GM12878 (cell line): Measurements from ENCODE around the gene GCNT1. TPM values are rescaled to one million over a fixed set of nuclear protein-coding genes. Genes with fewer than 3 reads are reported as not detected.

Source experiments
- ATAC-seq: fragments of 200-7000 bp; cut with Tn5 transposase; 3 replicates; pipeline ENCODE4 v1.9.1; 2020; ENCODE audit warnings: mild to moderate bottlenecking, moderate library complexity
- BruUV-seq: library from RNA; stranded (reverse); fragments of 400-500 nt; replicated peaks from 2 replicates; lab custom pipeline; 2021; lab: Mats Ljungman, UMichigan
- CTCF ChIA-PET: fragments of 300-600 bp; sonication (Branson Sonifier 250); formaldehyde crosslinking; extraction: SDS; loops from one replicate; lab custom pipeline; 2021; ENCODE audit warnings: inconsistent platforms; lab: Yijun Ruan, JAX
- POLR2A ChIA-PET: fragments of 350-600 bp; formaldehyde crosslinking; extraction: SDS; loops from one replicate; lab custom pipeline; 2021; ENCODE audit warnings: inconsistent platforms; lab: Charles Lee
- RAD21 ChIA-PET: fragments of 300-600 bp; sonication (Branson Sonifier 250); formaldehyde crosslinking; loops from one replicate; lab custom pipeline; 2023; ENCODE audit warnings: antibody characterized with exemption; ENCODE audit not compliant: unreplicated experiment; lab: Charles Lee
- SMC1A ChIA-PET: fragments of 300-600 bp; sonication (Branson Sonifier 250); formaldehyde crosslinking; loops from one replicate; lab custom pipeline; 2023; ENCODE audit not compliant: unreplicated experiment, uncharacterized antibody; lab: Charles Lee
- DNase-seq: peaks from one replicate; pipeline ENCODE4 v3.0.0-alpha.2; 2011; ENCODE audit warnings: low read depth, low spot score
- FAIRE-seq: peaks from 3 replicates; lab custom pipeline; 2011; peaks lifted over from hg19 to GRCh38; lab: Jason Lieb, UNC
- H2AFZ ChIP-seq: 2 replicates; pipeline ENCODE4 v1.6.0; 2011; ENCODE audit warnings: low read depth, low read length, control low read depth; ENCODE audit not compliant: control insufficient read depth
- H3K27ac ChIP-seq: 2 replicates; pipeline ENCODE4 v1.5.1; 2011; ENCODE audit warnings: control low read depth; ENCODE audit not compliant: control insufficient read depth, insufficient read depth
- H3K27me3 ChIP-seq, 2 experiments: replicated peaks in 1 of 2; 2 replicates each; pipeline versions ENCODE4 v1.6.0 to v1.6.1; 2011; ENCODE audit warnings: low read length in 1 of 2; ENCODE audit not compliant: control insufficient read depth in 2 of 2, insufficient read depth in 2 of 2
- H3K36me3 ChIP-seq, 2 experiments: 2 replicates each; pipeline ENCODE4 v1.5.1; 2011; ENCODE audit warnings: low read length in 1 of 2; ENCODE audit not compliant: control insufficient read depth in 2 of 2, insufficient read depth in 2 of 2
- H3K4me1 ChIP-seq: 2 replicates; pipeline ENCODE4 v1.6.1; 2011; ENCODE audit warnings: mild to moderate bottlenecking, low read length, moderate library complexity, mixed read lengths; ENCODE audit not compliant: control insufficient read depth, insufficient read depth
- H3K4me2 ChIP-seq: 2 replicates; pipeline ENCODE4 v1.6.0; 2011; ENCODE audit warnings: control low read depth; ENCODE audit not compliant: control insufficient read depth, insufficient read depth
- H3K4me3 ChIP-seq: fragments of 200-600 bp; sonication (generic); 2 replicates; pipeline ENCODE4 v1.5.1; 2016
- H3K79me2 ChIP-seq: 2 replicates; pipeline ENCODE4 v1.6.0; 2011; ENCODE audit warnings: low read length; ENCODE audit not compliant: control insufficient read depth, insufficient read depth
- H3K9ac ChIP-seq: 2 replicates; pipeline ENCODE4 v1.8.0; 2011; ENCODE audit warnings: low read length, control low read depth, mixed read lengths; ENCODE audit not compliant: control insufficient read depth, insufficient read depth
- H3K9me3 ChIP-seq: replicated peaks from 3 replicates; pipeline ENCODE4 v1.5.1; 2011; ENCODE audit warnings: mild to moderate bottlenecking, low read length; ENCODE audit not compliant: control insufficient read depth, insufficient read depth
- H4K20me1 ChIP-seq: 2 replicates; pipeline ENCODE4 v1.6.0; 2011; ENCODE audit not compliant: control insufficient read depth, insufficient read depth
- GABPA ChIP-seq: IDR thresholded peaks from 2 replicates; pipeline ENCODE4 v1.6.1; 2014; ENCODE audit warnings: antibody characterized with exemption, low read depth, mild to moderate bottlenecking, inconsistent platforms
- RUNX3 ChIP-seq: IDR thresholded peaks from 2 replicates; pipeline ENCODE4 v1.6.1; 2012; ENCODE audit warnings: low read length, inconsistent platforms
- ZNF622 ChIP-seq: fragments of 450-650 bp; IDR thresholded peaks from 2 replicates; pipeline ENCODE4 v1.6.1; 2017; ENCODE audit warnings: mild to moderate bottlenecking, inconsistent platforms
- WGBS: methylation state at CpG from one replicate; pipeline ENCODE4 v1.1.6; 2016; ENCODE audit warnings: low lambda C conversion rate; ENCODE audit not compliant: insufficient replicate concordance, insufficient coverage; ENCODE audit errors: missing lambda C conversion rate; 5-methylcytosine and 5-hydroxymethylcytosine counted together
- in situ Hi-C: fragments of 300-500 bp; cut with MboI; formaldehyde crosslinking; loops from 9 replicates; pipeline ENCODE4 v1.14.3; 2018; ENCODE audit warnings: mixed read lengths
- intact Hi-C: fragments of 100-400 bp; cut with micrococcal nuclease; formaldehyde crosslinking; loops from one replicate; pipeline ENCODE4 v1.14.2; 2022; ENCODE audit not compliant: unreplicated experiment
- polyA plus RNA-seq, 11 experiments: library from polyadenylated mRNA; depleted of rRNA in 4 of 11; unstranded in 6 of 11; stranded (reverse) in 5 of 11; fragments of >200 nt; fragmentation: Nextera tagmentation in 4 of 11; fragmentation: Illumina TruSeq in 1 of 11; extraction: Ambion mirVana in 4 of 11; extraction: Trizol in 1 of 11; gene quantifications; 1 replicate in 1 of 11; 2 replicates in 10 of 11; pipeline versions ENCODE4 v1.2.1 to v1.2.3, GENCODE V29; 2011 to 2016; ENCODE audit warnings: inconsistent platforms in 2 of 11, missing spikeins in 2 of 11, low read depth in 1 of 11
- total RNA-seq, 4 experiments: library from RNA; depleted of rRNA in 3 of 4; stranded (reverse); fragments of >200 nt in 3 of 4; fragmentation: Illumina TruSeq in 1 of 4; extraction: Trizol in 1 of 4; gene quantifications; 2 replicates each; pipeline versions ENCODE4 v1.2.1 to v1.2.3, GENCODE V29; 2013 to 2021
- TF ChIP-seq, protein P1 (sequence below): fragments of 450-650 bp; IDR thresholded peaks from 2 replicates; pipeline ENCODE4 v1.6.1; 2017; ENCODE audit warnings: mild to moderate bottlenecking, low read depth, inconsistent platforms; ENCODE audit not compliant: poor library complexity, severe bottlenecking

The GCNT1 gene
- total and polyA plus RNA-seq, 10 of the 15 experiments (the other 5 are each of a cell fraction or from before 2014, with no cell fraction given) = 2.8 to 17.8 (median 7.1) TPM

DNA sequence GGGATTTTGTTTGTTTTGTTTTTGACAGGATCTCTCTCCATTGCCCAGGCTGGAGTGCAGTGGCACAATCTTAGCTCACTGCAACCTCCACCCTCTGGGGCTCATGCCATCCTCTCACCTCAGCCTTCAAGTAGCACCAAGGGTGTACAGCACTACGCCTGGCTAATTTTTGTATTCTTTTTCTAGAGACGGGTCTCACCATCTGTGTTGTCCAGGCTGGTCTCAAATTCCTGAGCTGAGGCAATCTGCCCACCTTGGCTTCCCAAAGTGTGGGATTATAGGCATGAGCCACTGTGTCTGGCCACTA, 7.3 kb downstream of the GCNT1 start:
- Histone ChIP-seq H3K4me1 (peaks cover 36% of the 10 kb centered on the region), H3K9me3 (no peaks in the 10 kb centered on the region), H3K9ac (no peak overlapping the region), H2AFZ (no peak overlapping the region), H3K4me3 (no peak overlapping the region), H3K4me2 (no peak overlapping the region; the same call in 1 of the 2 replicates), H3K79me2 (peaks cover 5% of the 10 kb centered on the region), H4K20me1 (no peaks in the 10 kb centered on the region), H3K27me3 (no peaks in the 10 kb centered on the region), H3K27ac (no peak overlapping the region), H3K36me3 (no peaks in the 10 kb centered on the region)
- intact Hi-C loops (no loop called here), in situ Hi-C loops (no loop called here)
- no TSS peak for BruUV-seq
- TF ChIP-seq ZNF622 = no peak
- TF ChIP-seq RUNX3 = no peak
- ChIA-PET SMC1A (no interaction called here), CTCF (interaction anchor here (0.6 kb wide), 1 partner anchor 185 kb away, joined by 3 read pairs; no protein-coding TSS in a partner anchor), RAD21 (no interaction called here), POLR2A (no interaction called here)
- no peak for ATAC-seq
- FAIRE-seq = no peak
- WGBS = 78% methylated on average over 2 of the region's 2 CpGs
- no peak for DNase-seq

DNA sequence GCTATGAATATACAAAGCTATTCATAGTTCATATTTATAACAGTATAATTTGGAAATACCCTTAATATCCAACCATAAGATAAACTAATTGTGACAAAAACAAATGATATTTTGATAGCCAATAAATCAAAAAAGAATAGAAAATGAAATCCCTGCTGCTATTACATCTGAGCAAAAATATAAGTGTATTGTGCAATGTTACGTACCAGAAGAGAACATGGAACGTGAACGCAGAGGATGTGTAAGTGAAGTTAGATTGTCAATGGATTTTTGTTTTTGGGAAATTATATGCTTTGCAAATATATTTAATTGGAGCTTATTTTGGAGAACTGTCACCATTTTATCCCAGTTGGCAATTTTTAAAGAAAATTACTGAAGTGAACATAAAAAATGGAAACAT, 15.4 kb downstream of the GCNT1 start:
- no peak overlapping the region for H2AFZ ChIP-seq
- no peak overlapping the region for H3K27ac ChIP-seq
- peaks cover 29% of the 10 kb centered on the region for H3K4me1 ChIP-seq
- FAIRE-seq (no peak), ATAC-seq (no peak)
- H4K20me1 ChIP-seq = no peaks in the 10 kb centered on the region
- H3K9ac ChIP-seq = no peak overlapping the region
- peaks cover 2% of the 10 kb centered on the region; the same call in 1 of the 2 replicates for H3K79me2 ChIP-seq
- no TSS peak for BruUV-seq
- SMC1A ChIA-PET = interaction anchor here (0.8 to 1.4 kb wide), 2 partner anchors 35 to 134 kb away, joined by 3 read pairs; no protein-coding TSS in a partner anchor
- RAD21 ChIA-PET = no interaction called here
- intact Hi-C loops = no loop called here
- CTCF ChIA-PET = interaction anchor here (0.7 kb wide), 1 partner anchor 185 kb away, joined by 3 read pairs; no protein-coding TSS in a partner anchor
- peaks cover 0 to 2% of the 10 kb centered on the region in 2 experiments; a peak in 1 of 4 replicates for H3K36me3 ChIP-seq
- H3K27me3 ChIP-seq = no peaks in the 10 kb centered on the region
- no peak overlapping the region for H3K4me2 ChIP-seq
- POLR2A ChIA-PET = no interaction called here
- H3K9me3 ChIP-seq = peaks cover 6% of the 10 kb centered on the region
- no peak for TF ChIP-seq GABPA
- TF ChIP-seq, protein P1, sequence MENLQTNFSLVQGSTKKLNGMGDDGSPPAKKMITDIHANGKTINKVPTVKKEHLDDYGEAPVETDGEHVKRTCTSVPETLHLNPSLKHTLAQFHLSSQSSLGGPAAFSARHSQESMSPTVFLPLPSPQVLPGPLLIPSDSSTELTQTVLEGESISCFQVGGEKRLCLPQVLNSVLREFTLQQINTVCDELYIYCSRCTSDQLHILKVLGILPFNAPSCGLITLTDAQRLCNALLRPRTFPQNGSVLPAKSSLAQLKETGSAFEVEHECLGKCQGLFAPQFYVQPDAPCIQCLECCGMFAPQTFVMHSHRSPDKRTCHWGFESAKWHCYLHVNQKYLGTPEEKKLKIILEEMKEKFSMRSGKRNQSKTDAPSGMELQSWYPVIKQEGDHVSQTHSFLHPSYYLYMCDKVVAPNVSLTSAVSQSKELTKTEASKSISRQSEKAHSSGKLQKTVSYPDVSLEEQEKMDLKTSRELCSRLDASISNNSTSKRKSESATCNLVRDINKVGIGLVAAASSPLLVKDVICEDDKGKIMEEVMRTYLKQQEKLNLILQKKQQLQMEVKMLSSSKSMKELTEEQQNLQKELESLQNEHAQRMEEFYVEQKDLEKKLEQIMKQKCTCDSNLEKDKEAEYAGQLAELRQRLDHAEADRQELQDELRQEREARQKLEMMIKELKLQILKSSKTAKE = no peak
- TF ChIP-seq, all 136 proteins: peak for 0
- WGBS = 100% methylated on average over 3 of the region's 3 CpGs
- in situ Hi-C loops = no loop called here
- no peak overlapping the region for H3K4me3 ChIP-seq
- DNase-seq = no peak
